SK-N-SH (cell line): ENCODE results near the gene ST8SIA4. TPM values are rescaled to one million over a fixed set of nuclear protein-coding genes. Genes with fewer than 3 reads are reported as not detected.
A peak's percentile ranks its signal among the peaks of the same experiment; 100 is the strongest.

Experiments used
- CTCF ChIA-PET: fragments of 300-600, 350-600 bp; formaldehyde crosslinking; extraction: SDS; loops from one replicate; lab custom pipeline; 2021; lab: Yijun Ruan, JAX
- POLR2A ChIA-PET: fragments of 350-600 bp; sonication (Branson Sonifier 250); formaldehyde crosslinking; extraction: SDS; loops from one replicate; lab custom pipeline; 2020; ENCODE audit warnings: antibody characterized with exemption, inconsistent platforms; lab: Yijun Ruan, JAX
- DNase-seq: peaks from one replicate; pipeline ENCODE4 v3.0.0; 2012
- H2AFZ ChIP-seq: fragments of 200-600 bp; sonication (generic); 2 replicates; pipeline ENCODE4 v1.8.1; 2016; ENCODE audit warnings: antibody characterized with exemption, mild to moderate bottlenecking, low read depth
- H3F3A ChIP-seq: fragments of 200-600 bp; sonication (generic); replicated peaks from 2 replicates; pipeline ENCODE3; 2016; ENCODE audit warnings: antibody characterized with exemption, mild to moderate bottlenecking; ENCODE audit not compliant: insufficient read depth
- H3K27ac ChIP-seq, 2 experiments: fragments of 200-500 bp in 1 of 2; fragments of 200-600 bp in 1 of 2; sonication (Bioruptor generic) in 1 of 2; sonication (generic), shearing (Covaris generic) in 1 of 2; 2 replicates each; pipeline versions ENCODE4 v1.5.1 to v1.6.1; 2014 to 2016; ENCODE audit warnings: low read depth in 2 of 2, inconsistent platforms in 1 of 2, low read length in 1 of 2, mild to moderate bottlenecking in 1 of 2, mixed read lengths in 1 of 2
- H3K27me3 ChIP-seq: fragments of 200-600 bp; sonication (generic), shearing (Covaris generic); 2 replicates; pipeline ENCODE4 v1.6.1; 2016; ENCODE audit warnings: mixed run types; ENCODE audit not compliant: insufficient read depth
- H3K36me3 ChIP-seq, 2 experiments: fragments of 200-500 bp in 1 of 2; fragments of 200-600 bp in 1 of 2; sonication (Bioruptor generic) in 1 of 2; sonication (generic) in 1 of 2; replicated peaks in 1 of 2; 2 replicates each; pipeline versions ENCODE3 to v1.5.1; 2014 to 2016; ENCODE audit warnings: low read length in 1 of 2, mild to moderate bottlenecking in 1 of 2; ENCODE audit not compliant: insufficient read depth in 2 of 2, control insufficient read depth in 1 of 2
- H3K4me1 ChIP-seq, 2 experiments: fragments of 200-500 bp in 1 of 2; fragments of 200-600 bp in 1 of 2; sonication (Bioruptor generic) in 1 of 2; sonication (generic), shearing (Covaris generic) in 1 of 2; 2 replicates each; pipeline versions ENCODE4 v1.5.1 to v1.6.1; 2014 to 2016; ENCODE audit warnings: low read depth in 1 of 2, low read length in 1 of 2, mixed run types in 1 of 2; ENCODE audit not compliant: insufficient read depth in 2 of 2, control insufficient read depth in 1 of 2
- H3K4me2 ChIP-seq: fragments of 200-600 bp; sonication (generic), shearing (Covaris generic); 2 replicates; pipeline ENCODE4 v1.6.1; 2017; ENCODE audit warnings: mixed run types
- H3K4me3 ChIP-seq, 2 experiments: fragments of 200-500 bp in 1 of 2; fragments of 200-600 bp in 1 of 2; sonication (Bioruptor generic) in 1 of 2; sonication (generic), shearing (Covaris generic) in 1 of 2; 2 replicates each; pipeline versions ENCODE4 v1.5.1 to v1.8.1; 2014 to 2016; ENCODE audit warnings: low read depth in 2 of 2, inconsistent platforms in 1 of 2, low read length in 1 of 2, mild to moderate bottlenecking in 1 of 2, mixed read lengths in 1 of 2, moderate library complexity in 1 of 2
- H3K79me2 ChIP-seq: fragments of 200-600 bp; sonication (generic); 2 replicates; pipeline ENCODE4 v1.8.1; 2017; ENCODE audit warnings: mild to moderate bottlenecking; ENCODE audit not compliant: insufficient read depth
- H3K9ac ChIP-seq: fragments of 200-600 bp; sonication (generic); 2 replicates; pipeline ENCODE4 v1.6.1; 2017; ENCODE audit warnings: mixed run types
- H3K9me2 ChIP-seq: fragments of 200-600 bp; sonication (generic); 2 replicates; pipeline ENCODE4 v1.6.1; 2017; ENCODE audit warnings: mixed run types
- H3K9me3 ChIP-seq: fragments of 200-600 bp; sonication (generic); 2 replicates; pipeline ENCODE4 v1.6.1; 2017; ENCODE audit warnings: mixed run types, mild to moderate bottlenecking, moderate library complexity
- H4K20me1 ChIP-seq: fragments of 200-600 bp; sonication (generic); 2 replicates; pipeline ENCODE4 v1.6.1; 2017; ENCODE audit warnings: mild to moderate bottlenecking, mixed run types; ENCODE audit not compliant: insufficient read depth
- CHD2 ChIP-seq: fragments of 150-350 bp; IDR thresholded peaks from 2 replicates; pipeline ENCODE4 v1.6.1; 2018; ENCODE audit warnings: low read length; ENCODE audit not compliant: partially characterized antibody
- EP300 ChIP-seq, 2 experiments: IDR thresholded peaks; 2 replicates each; pipeline versions ENCODE4 v1.4.0 to v1.6.1; 2012; ENCODE audit warnings: borderline replicate concordance in 1 of 2, low read depth in 1 of 2, low read length in 1 of 2
- EZH2phosphoT487 ChIP-seq: fragments of 200-600 bp; sonication (generic); IDR thresholded peaks from 2 replicates; pipeline ENCODE4 v1.6.1; 2017; ENCODE audit warnings: low read depth, mixed run types, mild to moderate bottlenecking, antibody characterized with exemption, moderate library complexity, borderline replicate concordance
- FOXM1 ChIP-seq: IDR thresholded peaks from 2 replicates; pipeline ENCODE4 v1.4.0; 2012; ENCODE audit warnings: low read depth, mild to moderate bottlenecking
- JUND ChIP-seq: IDR thresholded peaks from 2 replicates; pipeline ENCODE4 v1.4.0; 2012
- MAX ChIP-seq: IDR thresholded peaks from 2 replicates; pipeline ENCODE4 v1.4.0; 2012; ENCODE audit warnings: low read depth
- RAD21 ChIP-seq: IDR thresholded peaks from 2 replicates; pipeline ENCODE4 v1.6.1; 2012; ENCODE audit warnings: mild to moderate bottlenecking, low read length
- RXRA ChIP-seq: IDR thresholded peaks from 2 replicates; pipeline ENCODE4 v1.4.0; 2012; ENCODE audit warnings: low read depth, mild to moderate bottlenecking, borderline replicate concordance
- SMC3 ChIP-seq: IDR thresholded peaks from 2 replicates; pipeline ENCODE4 v1.6.1; 2012; ENCODE audit warnings: low read depth, low read length, improper control_type of control experiment
- ZBTB33 ChIP-seq: IDR thresholded peaks from 2 replicates; pipeline ENCODE4 v1.4.0; 2012; ENCODE audit warnings: low read depth, borderline replicate concordance
- WGBS: methylation state at CpG from one replicate; pipeline ENCODE4 v1.1.6; 2017; ENCODE audit warnings: low lambda C conversion rate; 5-methylcytosine and 5-hydroxymethylcytosine counted together
- polyA plus RNA-seq, 3 experiments: library from polyadenylated mRNA; depleted of rRNA; stranded (reverse); fragments of >200 nt; gene quantifications; 2 replicates each; pipeline ENCODE4 v1.2.3, GENCODE V29; 2012
- TF ChIP-seq, protein P1 (sequence below): fragments of 200-600 bp; sonication (generic); IDR thresholded peaks from 2 replicates; pipeline ENCODE4 v1.6.1; 2017; ENCODE audit warnings: antibody characterized with exemption, mild to moderate bottlenecking, moderate library complexity
- TF ChIP-seq, protein P2 (sequence below): IDR thresholded peaks from 2 replicates; pipeline ENCODE4 v1.4.0; 2012; ENCODE audit warnings: low read depth, borderline replicate concordance

ST8SIA4 gene
- polyA plus RNA-seq, 1 of the 3 experiments (the other 2 are of a cell fraction) = 0.02 TPM

GRCh38 chr5:100900796-100901781, 2.0 kb downstream of the ST8SIA4 start:
- Histone ChIP-seq H3F3A (no peaks in the 10 kb centered on the region), H3K4me3 (peak overlapping the region; percentile 48 to 63), H4K20me1 (no peaks in the 10 kb centered on the region), H3K27ac (no peak overlapping the region), H3K27me3 (peaks cover 37% of the 10 kb centered on the region), H3K4me2 (peak overlapping the region; percentile 81), H3K4me1 (no peaks in the 10 kb centered on the region), H3K36me3 (no peaks in the 10 kb centered on the region), H3K9me2 (no peaks in the 10 kb centered on the region), H3K79me2 (no peaks in the 10 kb centered on the region), H3K9me3 (no peaks in the 10 kb centered on the region; the same call in 1 of the 2 replicates), H3K9ac (no peak overlapping the region), H2AFZ (peak overlapping the region; percentile 85)
- TF ChIP-seq, protein P1, sequence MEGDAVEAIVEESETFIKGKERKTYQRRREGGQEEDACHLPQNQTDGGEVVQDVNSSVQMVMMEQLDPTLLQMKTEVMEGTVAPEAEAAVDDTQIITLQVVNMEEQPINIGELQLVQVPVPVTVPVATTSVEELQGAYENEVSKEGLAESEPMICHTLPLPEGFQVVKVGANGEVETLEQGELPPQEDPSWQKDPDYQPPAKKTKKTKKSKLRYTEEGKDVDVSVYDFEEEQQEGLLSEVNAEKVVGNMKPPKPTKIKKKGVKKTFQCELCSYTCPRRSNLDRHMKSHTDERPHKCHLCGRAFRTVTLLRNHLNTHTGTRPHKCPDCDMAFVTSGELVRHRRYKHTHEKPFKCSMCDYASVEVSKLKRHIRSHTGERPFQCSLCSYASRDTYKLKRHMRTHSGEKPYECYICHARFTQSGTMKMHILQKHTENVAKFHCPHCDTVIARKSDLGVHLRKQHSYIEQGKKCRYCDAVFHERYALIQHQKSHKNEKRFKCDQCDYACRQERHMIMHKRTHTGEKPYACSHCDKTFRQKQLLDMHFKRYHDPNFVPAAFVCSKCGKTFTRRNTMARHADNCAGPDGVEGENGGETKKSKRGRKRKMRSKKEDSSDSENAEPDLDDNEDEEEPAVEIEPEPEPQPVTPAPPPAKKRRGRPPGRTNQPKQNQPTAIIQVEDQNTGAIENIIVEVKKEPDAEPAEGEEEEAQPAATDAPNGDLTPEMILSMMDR = no peak
- TF ChIP-seq, protein P2, sequence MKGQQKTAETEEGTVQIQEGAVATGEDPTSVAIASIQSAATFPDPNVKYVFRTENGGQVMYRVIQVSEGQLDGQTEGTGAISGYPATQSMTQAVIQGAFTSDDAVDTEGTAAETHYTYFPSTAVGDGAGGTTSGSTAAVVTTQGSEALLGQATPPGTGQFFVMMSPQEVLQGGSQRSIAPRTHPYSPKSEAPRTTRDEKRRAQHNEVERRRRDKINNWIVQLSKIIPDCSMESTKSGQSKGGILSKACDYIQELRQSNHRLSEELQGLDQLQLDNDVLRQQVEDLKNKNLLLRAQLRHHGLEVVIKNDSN = no peak
- no peak for TF ChIP-seq RXRA
- TF ChIP-seq JUND = no peak
- no peak for TF ChIP-seq EP300 (IDR thresholded peaks at IDR 0.05; ENCODE audit: borderline replicate concordance in 1 of 2, low read depth in 1 of 2, low read length in 1 of 2)
- no peak for TF ChIP-seq RAD21
- TF ChIP-seq EZH2phosphoT487 = no peak
- TF ChIP-seq CHD2 = no peak
- no peak for TF ChIP-seq MAX
- no peak for TF ChIP-seq FOXM1
- no peak for TF ChIP-seq SMC3
- CTCF ChIA-PET = no interaction called here
- DNase-seq = no peak
- 2% methylated on average over 34 of the region's 47 CpGs for WGBS
- POLR2A ChIA-PET = no interaction called here

GRCh38 chr5:100900142-100900795, 2.8 kb downstream of the ST8SIA4 start:
- TF ChIP-seq SMC3 (0 out of 2 replicates have a peak, but pooled peaks have one; percentile 6), ZBTB33 (no peak)
- TF ChIP-seq, protein P1 = peak; percentile 34; the same call in 1 of the 2 replicates
- no peaks in the 10 kb centered on the region for H3K36me3 ChIP-seq
- DNase-seq = no peak
- CTCF ChIA-PET = no interaction called here
- H4K20me1 ChIP-seq = no peaks in the 10 kb centered on the region
- H3K9ac ChIP-seq = no peak overlapping the region
- WGBS = 4% methylated on average over 18 of the region's 19 CpGs
- no peak overlapping the region; a peak in 1 of 4 replicates for H3K27ac ChIP-seq
- peak overlapping the region; percentile 83 for H2AFZ ChIP-seq
- H3K27me3 ChIP-seq = peaks cover 37% of the 10 kb centered on the region
- H3K4me2 ChIP-seq = peak overlapping the region; percentile 81
- peak overlapping the region; percentile 45 to 56 for H3K4me3 ChIP-seq
- POLR2A ChIA-PET = no interaction called here
- no peaks in the 10 kb centered on the region for H3K9me2 ChIP-seq
- H3K79me2 ChIP-seq = no peaks in the 10 kb centered on the region
- no peaks in the 10 kb centered on the region for H3F3A ChIP-seq
- no peaks in the 10 kb centered on the region for H3K4me1 ChIP-seq
- H3K9me3 ChIP-seq = no peaks in the 10 kb centered on the region
